ENCODE results near the gene FZD7.

Gene FZD7

GRCh38 chr2:202039278-202040078, 5.8 kb downstream of the FZD7 start:
- DNase-seq: no peak

DNA sequence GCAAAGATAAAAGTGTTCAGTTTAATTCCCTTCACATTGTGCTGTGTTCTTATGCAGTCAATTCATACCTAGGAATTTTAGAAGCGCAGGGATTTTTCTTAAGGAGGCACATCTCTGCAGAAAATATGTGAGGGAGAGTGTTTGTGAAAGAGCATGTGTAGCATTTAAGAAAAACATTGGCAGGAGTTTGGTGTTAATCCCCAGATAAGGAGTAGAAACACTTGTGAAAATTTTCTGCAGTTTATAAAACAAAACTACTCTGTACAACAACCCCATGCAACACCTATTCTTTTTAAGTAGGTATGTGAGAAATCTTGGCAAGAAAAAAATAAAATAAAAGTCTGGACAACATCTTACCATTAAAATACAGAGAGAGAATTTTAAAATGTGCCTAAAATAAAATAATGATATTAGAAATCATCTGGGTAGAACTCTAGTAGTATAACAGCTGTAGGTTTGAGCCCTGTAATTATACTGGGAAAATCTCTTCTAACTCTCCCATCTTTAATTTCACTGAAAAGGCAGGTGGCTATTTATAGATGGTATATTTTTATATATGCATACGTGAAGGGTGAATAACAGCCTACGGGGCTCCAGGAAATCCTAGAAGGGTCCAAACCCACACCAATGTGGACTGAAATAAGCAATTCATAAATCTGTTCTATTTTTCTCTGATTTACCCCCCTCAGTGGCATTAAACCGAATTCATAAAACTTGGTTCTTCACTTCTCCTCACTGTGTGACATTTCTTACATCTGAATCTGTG, 6.6 kb downstream of the FZD7 start:
- no peak for DNase-seq

- DNase-seq: no peak
Observed at GRCh38 chr2:202042444-202042843, 8.8 kb downstream of the FZD7 start.

DNA sequence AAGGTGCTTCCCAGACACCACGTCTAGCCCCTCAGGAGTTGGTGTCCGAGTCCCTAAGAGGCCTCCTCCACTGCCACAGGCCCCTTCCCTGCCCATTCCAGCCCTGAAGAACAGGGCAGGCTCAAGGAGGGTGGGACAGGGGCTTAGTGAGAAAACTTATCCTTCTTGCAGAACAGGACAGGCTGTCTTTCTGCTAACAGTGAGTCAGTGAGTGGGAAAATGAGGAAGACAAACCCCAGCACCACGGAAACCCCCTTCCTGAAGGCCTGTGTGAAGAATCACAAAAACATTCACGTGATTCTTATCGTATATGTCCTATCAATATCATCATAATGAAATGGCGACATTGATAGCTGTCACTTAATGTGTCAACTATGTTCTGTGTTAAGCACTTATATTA, 9.8 kb downstream of the FZD7 start:
- DNase-seq: no peak

- no peak for DNase-seq
Observed at GRCh38 chr2:202044777-202045176, 11.1 kb downstream of the FZD7 start.

- DNase-seq: no peak
Observed at GRCh38 chr2:202046572-202046971, 12.9 kb downstream of the FZD7 start.

DNA sequence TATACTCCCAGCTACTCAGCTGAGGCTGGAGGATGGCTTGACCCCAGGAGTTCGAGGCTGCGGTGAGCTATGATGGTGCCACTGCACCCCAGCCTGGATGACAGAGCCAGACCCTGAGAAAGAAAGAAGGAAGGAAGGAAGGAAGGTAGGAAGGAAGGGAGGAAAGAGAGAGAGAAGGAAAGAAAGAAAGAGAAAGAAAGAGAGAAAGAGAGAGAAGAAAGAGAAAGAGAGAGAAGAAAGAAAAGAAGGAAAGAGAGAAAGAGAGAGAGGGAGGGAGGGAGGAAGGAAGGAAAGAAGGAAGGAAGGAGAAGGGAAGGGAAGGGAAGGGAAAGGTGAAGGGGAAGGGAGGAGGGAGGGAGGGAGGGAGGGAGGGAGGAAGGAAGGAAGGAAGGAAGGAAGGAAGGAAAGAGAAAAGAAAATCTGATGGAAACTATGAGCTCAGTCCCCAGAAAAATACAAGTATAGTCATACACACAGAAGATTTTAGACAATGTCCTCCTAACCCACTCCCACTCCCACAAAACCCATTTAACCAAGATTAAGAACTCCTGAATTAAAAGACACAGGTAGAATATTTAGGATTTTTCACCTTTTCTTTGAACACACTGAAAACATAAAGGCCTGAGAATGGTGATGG, 15.6 kb downstream of the FZD7 start:
- DNase-seq: no peak

GRCh38 chr2:202049840-202050239, 16.2 kb downstream of the FZD7 start:
- no peak for DNase-seq

GRCh38 chr2:202050652-202051051, 17.0 kb downstream of the FZD7 start:
- DNase-seq: no peak

DNA sequence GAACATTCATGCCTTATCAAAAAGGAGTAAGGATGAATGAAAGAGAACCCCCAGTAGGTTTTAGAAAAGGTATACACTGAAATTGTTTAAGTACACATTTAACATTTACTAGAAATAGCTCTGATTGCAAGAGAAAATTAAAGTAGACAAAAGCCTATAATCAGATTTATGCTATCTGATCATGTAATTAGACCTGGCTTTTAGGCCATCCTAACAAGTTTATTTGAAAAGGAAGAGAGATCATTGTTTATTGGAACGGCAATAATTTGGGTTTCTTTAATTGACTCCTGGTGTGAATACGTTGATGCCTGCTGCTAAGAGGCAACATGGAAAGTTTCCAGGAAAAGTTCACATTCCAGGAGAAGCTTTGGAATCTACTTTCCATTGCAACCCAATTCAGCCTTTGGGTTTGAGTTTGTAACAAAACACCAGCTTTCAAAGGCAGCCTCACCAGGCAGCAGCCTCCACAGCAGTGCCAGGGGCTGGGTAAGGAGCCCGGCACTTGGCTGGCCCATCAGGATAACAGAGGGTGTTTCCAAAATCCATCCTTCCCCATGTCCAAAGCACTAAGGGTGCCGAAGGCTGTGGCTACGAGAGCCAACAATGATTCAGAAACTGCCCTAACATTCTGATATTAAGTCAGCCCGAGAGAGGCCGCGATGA, 18.0 kb downstream of the FZD7 start:
- no peak for DNase-seq

GRCh38 chr2:202052235-202052634, 18.6 kb downstream of the FZD7 start:
- DNase-seq: no peak

DNA sequence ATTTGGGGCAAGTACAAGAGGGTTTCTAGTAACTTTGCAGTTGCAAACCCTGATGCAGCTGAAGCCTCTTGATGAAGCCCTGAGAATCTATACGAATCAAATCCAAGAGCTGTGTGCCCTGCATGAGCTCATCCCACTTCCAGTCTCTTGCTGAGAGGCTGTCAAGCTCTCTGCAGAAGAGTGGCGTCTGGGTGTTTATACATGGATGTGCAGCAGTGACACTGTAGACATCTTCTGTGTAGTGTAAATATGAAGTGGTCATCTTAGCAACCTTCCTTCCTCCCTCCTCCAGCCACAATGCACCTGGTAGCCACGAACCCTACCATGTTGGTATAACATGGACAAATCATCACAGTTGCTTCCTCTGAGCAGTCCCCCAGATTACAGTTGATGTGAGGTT, 21.0 kb downstream of the FZD7 start:
- no peak for DNase-seq

DNA sequence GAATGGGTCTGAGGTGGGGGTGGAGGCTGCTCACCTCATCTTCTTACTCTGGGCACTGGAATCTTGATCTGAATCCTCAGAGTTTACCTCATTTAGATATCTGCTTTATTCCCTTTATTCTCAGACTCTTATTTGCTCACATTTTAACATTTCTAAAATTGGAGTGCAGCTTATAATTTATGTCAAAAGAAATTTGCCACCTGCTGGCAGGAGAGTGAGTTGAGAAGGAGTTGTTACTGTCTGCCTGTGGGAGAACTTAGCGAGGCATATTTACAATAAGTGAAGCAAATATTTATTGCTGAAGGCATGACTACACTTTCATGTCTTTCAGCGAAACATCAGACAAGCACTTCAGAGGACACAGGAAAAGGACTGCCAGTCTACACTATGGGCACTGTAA, 23.0 kb downstream of the FZD7 start:
- DNase-seq: no peak

- no peak for DNase-seq
Observed at GRCh38 chr2:202060218-202060617, 26.6 kb downstream of the FZD7 start.

GRCh38 chr2:202061695-202062094, 28.0 kb downstream of the FZD7 start:
- DNase-seq: no peak

- no peak for DNase-seq
Observed at GRCh38 chr2:202064171-202064880, 30.7 kb downstream of the FZD7 start.

- DNase-seq: no peak
Observed at GRCh38 chr2:202064881-202065230, 31.2 kb downstream of the FZD7 start.

DNA sequence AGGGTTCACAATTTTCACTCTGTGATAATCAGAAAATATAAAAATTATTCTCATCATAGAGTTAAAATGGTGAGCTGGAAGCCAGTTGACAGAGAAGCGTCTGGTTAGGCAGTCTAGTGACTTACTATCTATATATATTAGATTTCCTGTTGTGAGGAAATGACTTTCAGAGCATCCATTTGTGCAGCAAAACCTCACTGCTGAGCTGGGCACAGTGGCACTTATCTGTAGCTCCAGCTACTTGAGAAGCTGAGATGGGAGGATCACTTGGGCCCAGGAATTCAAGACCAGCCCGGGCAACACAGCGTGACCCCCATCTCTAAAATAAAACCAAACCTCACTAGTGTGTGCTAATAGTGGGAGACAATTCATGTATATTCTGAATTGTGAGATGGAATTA, 32.2 kb downstream of the FZD7 start:
- no peak for DNase-seq

- DNase-seq: no peak
Observed at GRCh38 chr2:202066875-202067274, 33.2 kb downstream of the FZD7 start.

DNA sequence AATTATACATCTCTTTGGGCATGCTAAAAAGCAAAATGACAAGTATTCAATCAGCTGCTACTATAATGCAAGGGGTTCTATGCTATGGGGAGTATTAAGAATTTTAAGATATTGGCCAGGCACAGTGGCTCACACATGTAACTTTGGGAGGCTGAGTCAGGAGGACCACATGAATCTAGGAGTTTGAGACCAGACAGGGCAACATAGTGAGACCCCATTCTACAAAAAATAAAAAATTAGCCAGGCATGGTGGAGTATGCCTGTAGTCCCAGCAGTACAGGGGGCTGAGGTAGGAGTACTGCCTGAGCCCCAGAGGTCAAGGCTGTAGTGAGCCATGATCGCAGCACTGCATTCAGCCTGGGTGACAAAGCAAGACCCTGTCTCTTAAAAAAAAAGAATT, 33.9 kb downstream of the FZD7 start:
- DNase-seq: no peak

GRCh38 chr2:202069170-202070067, 35.8 kb downstream of the FZD7 start:
- DNase-seq: no peak

- no peak for DNase-seq
Observed at GRCh38 chr2:202071107-202071506, 37.5 kb downstream of the FZD7 start.

Data from NCI-H2029 treated with DMSO at 0.1 percent for 48 hours (cell line).